ENCODE data around the gene EIF2B1.
A peak's percentile ranks its signal among the peaks of the same experiment; 100 is the strongest.

The EIF2B1 gene

GRCh38 chr12:123571343-123571813, 62.1 kb downstream of the EIF2B1 start:
- Histone ChIP-seq H3K79me2 (ENCODE audit: insufficient read depth, low read length) (no peaks in the 10 kb centered on the region), H4K20me1 (ENCODE audit: low read depth, low read length) (no peaks in the 10 kb centered on the region), H3K27ac (ENCODE audit: low read depth, low read length) (no peak overlapping the region), H3K9ac (ENCODE audit: low read length) (no peak overlapping the region), H3K4me3 (ENCODE audit: insufficient read depth, low read length, poor library complexity, severe bottlenecking) (no peak overlapping the region), H3K36me3 (ENCODE audit: low read length) (no peaks in the 10 kb centered on the region), H3K4me2 (ENCODE audit: low read depth, low read length, poor library complexity, severe bottlenecking) (no peak overlapping the region), H3F3A (ENCODE audit: insufficient read depth) (no peaks in the 10 kb centered on the region), H3K9me3 (ENCODE audit: insufficient read depth, low read length) (no peaks in the 10 kb centered on the region), H2AFZ (ENCODE audit: low read depth, low read length, severe bottlenecking) (peak overlapping the region; percentile 39), H3K27me3 (ENCODE audit: low read length) (no peaks in the 10 kb centered on the region), H3K9me2 (replicated peaks; ENCODE audit: insufficient read depth, low read length) (no peaks in the 10 kb centered on the region)
- no peak for TF ChIP-seq CTCF (IDR thresholded peaks at IDR 0.05; ENCODE audit: insufficient read depth, low read length, poor library complexity, severe bottlenecking)
- TF ChIP-seq EZH2phosphoT487 (conservative IDR thresholded peaks at IDR 0.05; ENCODE audit: low read length): no peak

All from SU-DHL-6 (cell line).